K562 (cell line): ENCODE measurements around the gene KHSRP. TPM values are rescaled to one million over a fixed set of nuclear protein-coding genes. Genes with fewer than 3 reads are reported as not detected.

ENCODE experiments used
- AFF1 ChIP-seq, 2 experiments: fragments of 450-650 bp; IDR thresholded peaks; 2 replicates each; pipeline ENCODE4 v1.6.1; 2018; ENCODE audit warnings: mild to moderate bottlenecking in 2 of 2, low read depth in 1 of 2; ENCODE audit not compliant: partially characterized antibody in 2 of 2
- ARID4B ChIP-seq: sonication (generic); formaldehyde crosslinking; IDR thresholded peaks from 2 replicates; pipeline ENCODE4 v1.8.0; 2022; ENCODE audit warnings: mild to moderate bottlenecking, missing genetic modification reagents
- E2F6 ChIP-seq, 2 experiments: IDR thresholded peaks; 2 replicates each; pipeline ENCODE4 v1.6.1; 2011; ENCODE audit warnings: borderline replicate concordance in 1 of 2, control low read depth in 1 of 2, low read depth in 1 of 2, low read length in 1 of 2, mild to moderate bottlenecking in 1 of 2, mixed read lengths in 1 of 2, moderate library complexity in 1 of 2; ENCODE audit not compliant: insufficient read depth in 1 of 2, insufficient read length in 1 of 2, poor library complexity in 1 of 2, severe bottlenecking in 1 of 2; ENCODE audit errors: extremely low read depth in 1 of 2
- GATAD2B ChIP-seq: fragments of 450-650 bp; IDR thresholded peaks from 2 replicates; pipeline ENCODE4 v1.6.1; 2017; ENCODE audit warnings: mild to moderate bottlenecking, borderline replicate concordance
- HDGF ChIP-seq: fragments of 450-650 bp; IDR thresholded peaks from 2 replicates; pipeline ENCODE4 v1.6.1; 2016
- IFI16 ChIP-seq: fragments of 250-450 bp; sonication (Bioruptor Pico); IDR thresholded peaks from 2 replicates; pipeline ENCODE4 v2.1.2; 2022; ENCODE audit warnings: mild to moderate bottlenecking, inconsistent platforms
- NFRKB ChIP-seq: fragments of 450-650 bp; IDR thresholded peaks from 2 replicates; pipeline ENCODE4 v1.6.1; 2016; ENCODE audit warnings: low read depth
- NRF1 ChIP-seq, 2 experiments: fragments of 450-650 bp; IDR thresholded peaks in 1 of 2; conservative IDR thresholded peaks in 1 of 2; 2 replicates each; pipeline ENCODE4 v1.6.1; 2014; ENCODE audit warnings: mild to moderate bottlenecking in 2 of 2
- PHTF2 ChIP-seq: fragments of 250-450 bp; sonication (Bioruptor Pico); IDR thresholded peaks from 2 replicates; pipeline ENCODE4 v1.5.0; 2021; ENCODE audit warnings: mild to moderate bottlenecking
- RB1 ChIP-seq: fragments of 450-650 bp; IDR thresholded peaks from 2 replicates; pipeline ENCODE4 v1.6.1; 2017; ENCODE audit warnings: low read depth, mild to moderate bottlenecking
- RBFOX2 ChIP-seq: fragments of 200-400 bp; formaldehyde crosslinking; IDR thresholded peaks from 2 replicates; pipeline ENCODE4 v1.6.1; 2017; ENCODE audit warnings: low read depth, mild to moderate bottlenecking, low read length, moderate library complexity
- ZFX ChIP-seq: sonication (generic); formaldehyde crosslinking; IDR thresholded peaks from 2 replicates; pipeline ENCODE4 v1.8.0; 2022; ENCODE audit warnings: mild to moderate bottlenecking, missing genetic modification reagents, moderate library complexity
- ZNF124 ChIP-seq: sonication (generic); formaldehyde crosslinking; IDR thresholded peaks from 2 replicates; pipeline ENCODE4 v1.8.1; 2022; ENCODE audit warnings: missing genetic modification reagents
- ZNF589 ChIP-seq: fragments of 200-800 bp; sonication (Bioruptor generic); IDR thresholded peaks from 2 replicates; pipeline ENCODE4 v1.6.1; 2016; ENCODE audit warnings: low read depth, missing genetic modification characterization, missing compliant biosample characterization
- polyA plus RNA-seq, 8 experiments: library from polyadenylated mRNA; depleted of rRNA in 4 of 8; stranded (reverse) in 5 of 8; unstranded in 3 of 8; fragments of >200 nt; fragmentation: Nextera tagmentation in 2 of 8; fragmentation: Illumina TruSeq in 1 of 8; extraction: Ambion mirVana in 2 of 8; extraction: Trizol in 1 of 8; gene quantifications; 2 replicates each; pipeline versions ENCODE4 v1.2.1 to v1.2.3, GENCODE V29; 2011 to 2014; ENCODE audit warnings: inconsistent platforms in 1 of 8, missing spikeins in 1 of 8
- total RNA-seq, 7 experiments: library from RNA; depleted of rRNA in 6 of 7; stranded (reverse); fragments of >200 nt in 6 of 7; fragmentation: Illumina TruSeq in 2 of 7; extraction: Trizol in 2 of 7; gene quantifications; 2 replicates each; pipeline versions ENCODE4 v1.2.1 to v1.2.3, GENCODE V29; 2011 to 2021; ENCODE audit warnings: low replicate concordance in 1 of 7

The KHSRP gene
- total and polyA plus RNA-seq, 9 of the 15 experiments (the other 6 are each of a cell fraction or from before 2014, with no cell fraction given) = 4.2 to 564 (median 139) TPM

- TF ChIP-seq ARID4B (CRISPR knock-in tag) = peak; percentile 33; the same call in 1 of the 2 replicates
- no peak for TF ChIP-seq HDGF
- no peak for TF ChIP-seq PHTF2 (CRISPR knock-in tag)
- peak; percentile 60 for TF ChIP-seq RBFOX2
- no peak; a peak in 1 of 4 replicates for TF ChIP-seq NRF1 (conservative IDR thresholded peaks at IDR 0.05 in 1 of 2, IDR thresholded peaks at IDR 0.05 in 1 of 2)
- peak; percentile 73; the same call in 1 of the 2 replicates for TF ChIP-seq RB1
- TF ChIP-seq ZNF589 (CRISPR knock-in tag) = no peak
- 0 out of 2 replicates have a peak, but pooled peaks have one; percentile 56 for TF ChIP-seq ZFX
- peak; percentile 74 for TF ChIP-seq GATAD2B
- TF ChIP-seq NFRKB = no peak
- TF ChIP-seq IFI16 = no peak
- no peak for TF ChIP-seq AFF1 (IDR thresholded peaks at IDR 0.05; ENCODE audit: low read depth in 1 of 2, partially characterized antibody in 2 of 2)
- TF ChIP-seq ZNF124 (CRISPR knock-in tag) = 0 out of 2 replicates have a peak, but pooled peaks have one; percentile 39
- peak; percentile 31 to 63 for TF ChIP-seq E2F6 (IDR thresholded peaks at IDR 0.05; ENCODE audit: borderline replicate concordance in 1 of 2, extremely low read depth in 1 of 2, insufficient read depth in 1 of 2, insufficient read length in 1 of 2, low read depth in 1 of 2, low read length in 1 of 2, poor library complexity in 1 of 2, severe bottlenecking in 1 of 2)
Measured at GRCh38 chr19:6459262-6460098, 34.9 kb upstream of the KHSRP start, which contains the start of gene SLC25A23 (continued).
